ENCODE data around the gene POLR2L. TPM values are rescaled to one million over a fixed set of nuclear protein-coding genes. Genes with fewer than 3 reads are reported as not detected.
A peak's percentile ranks its signal among the peaks of the same experiment; 100 is the strongest.

POLR2L gene
- total RNA-seq, 1 donor from 2014 or later: 53.8 TPM

GRCh38 chr11:815675-816432 lies 26.5 kb downstream of the POLR2L start:
- Histone ChIP-seq H3K4me1 (peaks cover 36% of the 10 kb centered on the region), H3K9me3 (no peaks in the 10 kb centered on the region), H3K36me3 (peaks cover 0 to 30% of the 10 kb centered on the region in 2 donors), H3K27me3 (no peaks in the 10 kb centered on the region), H3K27ac (no peak overlapping the region), H3K4me3 (no peak overlapping the region)
- TF ChIP-seq POLR2A (IDR thresholded peaks at IDR 0.05) (no peak), POLR2AphosphoS5 (IDR thresholded peaks at IDR 0.05; ENCODE audit: insufficient read depth in 1 of 2, low read depth in 1 of 2) (no peak)
- intact Hi-C loops (cut with DNase I): no loop called here
- DNase-seq (ENCODE audit: extremely low spot score in 2 of 2): no peak

DNA sequence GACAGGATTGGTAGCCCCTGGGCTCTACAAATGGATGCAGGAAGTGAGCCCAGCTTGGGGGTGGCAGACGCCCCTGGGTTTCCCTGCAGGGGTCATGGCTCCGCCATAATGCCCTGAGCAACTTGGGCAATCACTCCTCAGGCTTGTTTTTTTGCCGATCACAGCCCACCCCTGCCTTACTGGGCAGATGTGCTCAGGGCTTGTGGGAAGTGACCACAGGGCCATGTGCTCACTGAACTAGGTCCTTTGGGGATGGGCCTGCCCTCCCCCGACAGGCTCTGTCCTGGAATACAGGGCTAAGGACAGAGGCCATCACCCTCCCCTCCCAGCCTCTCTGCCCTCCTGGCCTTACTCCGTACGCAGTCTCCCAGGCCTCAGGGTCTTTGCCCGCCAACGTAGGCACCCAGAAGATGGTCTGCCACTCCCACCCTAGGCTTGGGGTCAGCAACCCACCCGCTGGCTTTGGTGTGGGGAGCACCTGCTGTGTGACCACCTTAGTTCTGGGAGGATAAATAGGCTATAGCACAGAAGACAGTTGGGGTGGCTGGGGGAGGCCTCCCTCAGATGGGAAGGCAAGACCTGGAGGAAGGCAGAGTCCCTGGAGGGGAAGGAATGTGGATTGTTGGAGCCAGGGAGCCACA lies 28.8 kb downstream of the POLR2L start:
- no peak for DNase-seq (ENCODE audit: extremely low spot score in 2 of 2)
- TF ChIP-seq POLR2AphosphoS5 (IDR thresholded peaks at IDR 0.05; ENCODE audit: insufficient read depth in 1 of 2, low read depth in 1 of 2) (no peak), POLR2A (IDR thresholded peaks at IDR 0.05) (no peak)
- TF ChIP-seq, protein P1, sequence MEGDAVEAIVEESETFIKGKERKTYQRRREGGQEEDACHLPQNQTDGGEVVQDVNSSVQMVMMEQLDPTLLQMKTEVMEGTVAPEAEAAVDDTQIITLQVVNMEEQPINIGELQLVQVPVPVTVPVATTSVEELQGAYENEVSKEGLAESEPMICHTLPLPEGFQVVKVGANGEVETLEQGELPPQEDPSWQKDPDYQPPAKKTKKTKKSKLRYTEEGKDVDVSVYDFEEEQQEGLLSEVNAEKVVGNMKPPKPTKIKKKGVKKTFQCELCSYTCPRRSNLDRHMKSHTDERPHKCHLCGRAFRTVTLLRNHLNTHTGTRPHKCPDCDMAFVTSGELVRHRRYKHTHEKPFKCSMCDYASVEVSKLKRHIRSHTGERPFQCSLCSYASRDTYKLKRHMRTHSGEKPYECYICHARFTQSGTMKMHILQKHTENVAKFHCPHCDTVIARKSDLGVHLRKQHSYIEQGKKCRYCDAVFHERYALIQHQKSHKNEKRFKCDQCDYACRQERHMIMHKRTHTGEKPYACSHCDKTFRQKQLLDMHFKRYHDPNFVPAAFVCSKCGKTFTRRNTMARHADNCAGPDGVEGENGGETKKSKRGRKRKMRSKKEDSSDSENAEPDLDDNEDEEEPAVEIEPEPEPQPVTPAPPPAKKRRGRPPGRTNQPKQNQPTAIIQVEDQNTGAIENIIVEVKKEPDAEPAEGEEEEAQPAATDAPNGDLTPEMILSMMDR (IDR thresholded peaks at IDR 0.05): no peak

GRCh38 chr11:813072-813455 lies 29.3 kb downstream of the POLR2L start:
- Histone ChIP-seq H3K27me3 (no peaks in the 10 kb centered on the region), H3K36me3 (peaks cover 0 to 30% of the 10 kb centered on the region in 2 donors), H3K27ac (no peak overlapping the region), H3K4me3 (no peak overlapping the region), H3K9me3 (no peaks in the 10 kb centered on the region), H3K4me1 (peaks cover 33% of the 10 kb centered on the region)
- TF ChIP-seq POLR2AphosphoS5 (IDR thresholded peaks at IDR 0.05; ENCODE audit: insufficient read depth in 1 of 2, low read depth in 1 of 2): no peak
- TF ChIP-seq POLR2A (IDR thresholded peaks at IDR 0.05): no peak
- intact Hi-C loops (cut with DNase I): no loop called here
- DNase-seq (ENCODE audit: extremely low spot score in 2 of 2): no peak

More for the DNA sequence above, 28.8 kb downstream of the POLR2L start:
- Histone ChIP-seq H3K9me3 (no peaks in the 10 kb centered on the region), H3K4me3 (no peak overlapping the region), H3K36me3 (peaks cover 0 to 30% of the 10 kb centered on the region in 2 donors), H3K27me3 (no peaks in the 10 kb centered on the region), H3K4me1 (peaks cover 33% of the 10 kb centered on the region), H3K27ac (no peak overlapping the region)
- intact Hi-C loops (cut with DNase I): no loop called here

GRCh38 chr11:812390-812789 lies 29.9 kb downstream of the POLR2L start:
- intact Hi-C loops (cut with DNase I): no loop called here
- no peaks in the 10 kb centered on the region for H3K27me3 ChIP-seq
- no peak overlapping the region for H3K27ac ChIP-seq
- H3K4me3 ChIP-seq: no peak overlapping the region
- peaks cover 0 to 30% of the 10 kb centered on the region in 2 donors for H3K36me3 ChIP-seq
- H3K9me3 ChIP-seq: no peaks in the 10 kb centered on the region
- TF ChIP-seq POLR2A (IDR thresholded peaks at IDR 0.05): no peak
- TF ChIP-seq, protein P1 (IDR thresholded peaks at IDR 0.05): no peak
- TF ChIP-seq POLR2AphosphoS5 (IDR thresholded peaks at IDR 0.05; ENCODE audit: insufficient read depth in 1 of 2, low read depth in 1 of 2): no peak
- peaks cover 33% of the 10 kb centered on the region for H3K4me1 ChIP-seq
- no peak for DNase-seq (ENCODE audit: extremely low spot score in 2 of 2)

DNA sequence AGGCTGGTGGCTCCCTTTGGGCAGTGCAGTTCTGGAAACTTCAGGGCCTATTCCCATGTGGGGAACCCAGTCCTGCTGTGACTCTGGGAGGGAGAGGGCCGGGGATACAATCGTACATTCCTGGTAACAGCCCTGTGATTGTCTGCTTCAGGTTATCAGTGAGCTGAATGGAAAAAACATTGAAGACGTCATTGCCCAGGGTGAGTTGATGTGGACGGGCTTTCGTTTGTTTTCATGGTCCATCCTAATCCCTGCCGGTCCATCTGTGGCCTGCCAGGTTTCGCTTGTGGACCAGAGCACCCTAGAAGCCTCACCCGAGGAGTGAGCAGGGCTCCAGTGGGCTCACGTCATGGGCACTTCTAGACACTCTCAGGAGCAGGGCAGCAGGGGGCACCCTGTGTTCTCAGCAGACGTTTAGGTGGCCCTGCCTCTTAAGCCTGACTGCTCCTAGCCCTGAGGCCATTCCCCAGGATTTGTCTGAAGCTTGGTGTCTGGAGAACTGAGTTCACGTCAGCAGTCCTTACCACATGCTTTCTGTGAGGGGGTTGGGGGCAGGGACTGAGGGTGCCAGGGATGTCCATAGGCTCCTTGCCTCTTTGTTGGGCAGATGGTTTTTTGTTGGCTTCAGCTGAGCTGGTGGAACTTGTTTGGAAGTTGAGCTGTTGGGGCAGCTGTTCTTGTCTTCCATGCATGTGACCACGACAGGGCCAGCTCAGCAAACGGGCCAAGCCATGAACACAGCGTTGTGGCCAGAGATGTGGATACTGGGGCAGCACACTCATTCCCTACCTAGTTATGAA lies 30.7 kb downstream of the POLR2L start:
- no peaks in the 10 kb centered on the region for H3K9me3 ChIP-seq
- H3K4me3 ChIP-seq: peak overlapping the region in 1 of 2 donors; percentile 98
- peaks cover 0 to 30% of the 10 kb centered on the region in 2 donors for H3K36me3 ChIP-seq
- no peak for DNase-seq (ENCODE audit: extremely low spot score in 2 of 2)
- no peak overlapping the region for H3K27ac ChIP-seq
- no peak for TF ChIP-seq POLR2AphosphoS5 (IDR thresholded peaks at IDR 0.05; ENCODE audit: insufficient read depth in 1 of 2, low read depth in 1 of 2)
- TF ChIP-seq, protein P1 (IDR thresholded peaks at IDR 0.05): no peak
- no peak for TF ChIP-seq POLR2A (IDR thresholded peaks at IDR 0.05)
- intact Hi-C loops (cut with DNase I): no loop called here
- H3K27me3 ChIP-seq: no peaks in the 10 kb centered on the region
- H3K4me1 ChIP-seq: peaks cover 33% of the 10 kb centered on the region
